Skeletal muscle tissue (tissue), 4 donors: ENCODE results near the gene MEMO1. TPM values are rescaled to one million over a fixed set of nuclear protein-coding genes. Genes with fewer than 3 reads are reported as not detected.

ENCODE experiments used
- H3K27ac ChIP-seq: one replicate; pipeline ENCODE4 v1.7.0; 2013; ENCODE audit warnings: mild to moderate bottlenecking, low read depth, low read length, inconsistent platforms
- H3K27me3 ChIP-seq, 3 donors: one replicate each; pipeline ENCODE4 v1.7.0; 2013; ENCODE audit warnings: low read length in 3 of 3; ENCODE audit not compliant: control insufficient read depth in 3 of 3, insufficient read depth in 3 of 3
- H3K36me3 ChIP-seq, 3 donors: one replicate each; pipeline ENCODE4 v1.7.0; 2013; ENCODE audit warnings: low read length in 3 of 3; ENCODE audit not compliant: control insufficient read depth in 3 of 3, insufficient read depth in 3 of 3
- H3K4me1 ChIP-seq, 3 donors: one replicate each; pipeline ENCODE4 v1.7.0; 2013; ENCODE audit warnings: low read length in 3 of 3, mild to moderate bottlenecking in 3 of 3; ENCODE audit not compliant: control insufficient read depth in 3 of 3, insufficient read depth in 3 of 3
- H3K4me3 ChIP-seq, 3 donors: one replicate each; pipeline ENCODE4 v1.7.0; 2013; ENCODE audit warnings: low read length in 3 of 3
- H3K9ac ChIP-seq, 3 donors: one replicate each; pipeline ENCODE4 v1.7.0; 2013; ENCODE audit warnings: low read length in 3 of 3, mild to moderate bottlenecking in 3 of 3, moderate library complexity in 2 of 3, low read depth in 1 of 3
- H3K9me3 ChIP-seq, 3 donors: one replicate each; pipeline ENCODE4 v1.7.0; 2013; ENCODE audit warnings: low read length in 3 of 3; ENCODE audit not compliant: control insufficient read depth in 3 of 3
- total RNA-seq: library from RNA; depleted of rRNA; stranded (reverse); fragments of >200 nt; gene quantifications from one replicate; pipeline ENCODE4 v1.2.3, GENCODE V29; 2014
- donor health status: Osteomylitis.

The MEMO1 gene
- total RNA-seq, 1 donor from 2014 or later, result 43.8 TPM

- Histone ChIP-seq H3K4me3 (no peak overlapping the region), H3K27me3 (no peaks in the 10 kb centered on the region), H3K27ac (no peak overlapping the region), H3K36me3 (no peaks in the 10 kb centered on the region), H3K4me1 (peaks cover 0 to 3% (median 0%) of the 10 kb centered on the region in 3 donors), H3K9me3 (no peaks in the 10 kb centered on the region), H3K9ac (no peak overlapping the region)
These were observed 12.0 kb downstream of the MEMO1 start for GRCh38 chr2:31998731-31999383.

DNA sequence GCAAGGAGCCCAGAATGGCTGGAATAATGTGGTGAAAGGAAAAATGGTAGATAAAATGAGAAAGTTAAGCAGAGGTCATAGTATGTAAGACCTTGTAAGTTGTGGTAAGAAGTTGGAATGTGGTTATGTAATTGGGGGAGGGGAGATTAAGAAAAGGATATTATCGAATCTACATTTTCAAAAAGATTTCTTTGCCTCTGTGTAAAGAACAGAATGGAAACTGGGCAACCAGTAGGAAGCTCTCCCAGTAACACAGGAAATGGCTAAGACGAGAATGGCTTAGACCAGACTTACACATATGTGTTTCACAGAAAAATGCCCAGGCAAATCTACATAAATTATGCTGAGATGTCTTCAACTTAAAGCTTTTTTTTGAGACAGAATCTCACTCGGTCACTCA, 13.2 kb downstream of the MEMO1 start:
- Histone ChIP-seq H3K4me1 (peaks cover 0 to 6% (median 0%) of the 10 kb centered on the region in 3 donors), H3K27ac (no peak overlapping the region)

GRCh38 chr2:31996571-31997150, 14.1 kb downstream of the MEMO1 start:
- Histone ChIP-seq H3K9ac (no peak overlapping the region), H3K9me3 (no peaks in the 10 kb centered on the region), H3K4me3 (no peak overlapping the region), H3K36me3 (no peaks in the 10 kb centered on the region), H3K27me3 (no peaks in the 10 kb centered on the region), H3K4me1 (peaks cover 0 to 6% (median 0%) of the 10 kb centered on the region in 3 donors), H3K27ac (no peak overlapping the region)

More for the DNA sequence above, 13.2 kb downstream of the MEMO1 start:
- no peak overlapping the region for H3K4me3 ChIP-seq
- no peaks in the 10 kb centered on the region for H3K27me3 ChIP-seq
- H3K36me3 ChIP-seq, result no peaks in the 10 kb centered on the region
- H3K9ac ChIP-seq, result no peak overlapping the region
- no peaks in the 10 kb centered on the region for H3K9me3 ChIP-seq

GRCh38 chr2:31992934-31993333, 17.9 kb downstream of the MEMO1 start:
- H3K27ac ChIP-seq, result no peak overlapping the region
- no peaks in the 10 kb centered on the region for H3K9me3 ChIP-seq
- H3K4me1 ChIP-seq, result peaks cover 0 to 6% (median 0%) of the 10 kb centered on the region in 3 donors
- no peaks in the 10 kb centered on the region for H3K27me3 ChIP-seq
- H3K9ac ChIP-seq, result no peak overlapping the region
- H3K4me3 ChIP-seq, result no peak overlapping the region
- no peaks in the 10 kb centered on the region for H3K36me3 ChIP-seq

DNA sequence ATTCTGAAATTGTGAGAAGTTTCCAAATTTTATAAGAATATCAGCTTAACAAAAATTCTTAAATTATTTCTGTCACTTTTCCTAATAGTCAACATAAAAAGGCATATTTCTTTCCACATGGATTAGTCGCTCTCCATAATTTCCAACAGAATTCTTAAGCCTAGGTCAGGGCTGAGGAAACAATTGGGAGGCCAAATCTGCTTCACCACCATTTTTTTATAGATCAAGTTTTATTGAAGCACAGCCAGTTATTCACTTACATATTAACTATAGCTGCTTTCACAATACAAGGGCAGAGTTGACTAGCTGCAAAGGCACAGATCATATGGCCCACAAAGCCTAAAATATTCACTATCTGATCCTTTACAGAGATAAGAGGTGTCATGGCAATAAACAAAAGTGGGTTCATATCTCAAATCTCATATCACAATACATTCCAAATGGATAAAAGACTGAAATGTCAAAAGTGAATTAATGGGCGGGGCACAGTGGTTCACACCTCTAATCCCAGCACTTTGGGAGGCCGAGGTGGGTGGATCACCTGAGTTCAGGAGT, 18.7 kb downstream of the MEMO1 start:
- Histone ChIP-seq H3K9ac (no peak overlapping the region), H3K4me1 (peaks cover 0 to 6% (median 0%) of the 10 kb centered on the region in 3 donors), H3K4me3 (no peak overlapping the region), H3K36me3 (no peaks in the 10 kb centered on the region), H3K27ac (no peak overlapping the region), H3K27me3 (no peaks in the 10 kb centered on the region), H3K9me3 (no peaks in the 10 kb centered on the region)

GRCh38 chr2:31989946-31990345, 20.9 kb downstream of the MEMO1 start:
- Histone ChIP-seq H3K36me3 (no peaks in the 10 kb centered on the region), H3K9me3 (no peaks in the 10 kb centered on the region), H3K4me1 (peaks cover 0 to 3% (median 0%) of the 10 kb centered on the region in 3 donors), H3K4me3 (no peak overlapping the region), H3K27me3 (no peaks in the 10 kb centered on the region), H3K27ac (no peak overlapping the region), H3K9ac (no peak overlapping the region)

- peaks cover 0 to 12% (median 4%) of the 10 kb centered on the region in 3 donors for H3K4me1 ChIP-seq
- no peaks in the 10 kb centered on the region for H3K36me3 ChIP-seq
- H3K9ac ChIP-seq, result no peak overlapping the region
- no peaks in the 10 kb centered on the region for H3K9me3 ChIP-seq
- peak overlapping the region; percentile 23 for H3K27ac ChIP-seq
- no peak overlapping the region for H3K4me3 ChIP-seq
- no peaks in the 10 kb centered on the region for H3K27me3 ChIP-seq
These were observed 23.2 kb downstream of the MEMO1 start for GRCh38 chr2:31987454-31988220.

GRCh38 chr2:31986906-31987305, 23.9 kb downstream of the MEMO1 start:
- H3K9me3 ChIP-seq, result no peaks in the 10 kb centered on the region
- H3K36me3 ChIP-seq, result no peaks in the 10 kb centered on the region
- no peaks in the 10 kb centered on the region for H3K27me3 ChIP-seq
- H3K4me1 ChIP-seq, result peaks cover 0 to 12% (median 4%) of the 10 kb centered on the region in 3 donors
- H3K4me3 ChIP-seq, result no peak overlapping the region
- H3K9ac ChIP-seq, result no peak overlapping the region
- peak overlapping the region; percentile 23 for H3K27ac ChIP-seq

- H3K9ac ChIP-seq, result no peak overlapping the region
These were observed 26.9 kb downstream of the MEMO1 start for GRCh38 chr2:31983762-31984467.

More at GRCh38 chr2:31983762-31984467, 26.9 kb downstream of the MEMO1 start:
- H3K27me3 ChIP-seq, result no peaks in the 10 kb centered on the region
- H3K36me3 ChIP-seq, result no peaks in the 10 kb centered on the region
- peak overlapping the region; percentile 76 for H3K27ac ChIP-seq
- H3K9me3 ChIP-seq, result no peaks in the 10 kb centered on the region
- peak overlapping the region in 1 of 3 donors; percentile 1 for H3K4me3 ChIP-seq
- peaks cover 6 to 21% (median 9%) of the 10 kb centered on the region in 3 donors for H3K4me1 ChIP-seq
